Pericardium fibroblast (primary cell): ENCODE data around the gene KLHDC10. TPM values are rescaled to one million over a fixed set of nuclear protein-coding genes. Genes with fewer than 3 reads are reported as not detected.

Experiments used
- total RNA-seq: library from RNA; depleted of rRNA; stranded (reverse); fragments of >200 nt; gene quantifications from 2 replicates; pipeline ENCODE4 v1.2.3, GENCODE V29; 2015

Gene KLHDC10
- 13.8 and 15.8 TPM in 2 replicates for total RNA-seq

GRCh38 chr7:130069978-130070860, at the start of gene KLHDC10:
Gene KLHDC10 (plus strand): TSS chr7:130070534. CDS start chr7:130070644, 110 bp downstream.

Other genes with a start within 250 kb of the KLHDC10 start
- gene UBE2H, start 117.6 kb upstream of the KLHDC10 start, total RNA-seq = 51.0 and 79.3 TPM in 2 replicates
- 10.4 and 13.5 TPM in 2 replicates for gene ZC3HC1, start 19.2 kb upstream of the KLHDC10 start, total RNA-seq
- 7.5 and 11.2 TPM in 2 replicates for gene TMEM209, start 134.9 kb downstream of the KLHDC10 start, total RNA-seq
- not detected in 2 replicates for gene SSMEM1, start 137.3 kb downstream of the KLHDC10 start, total RNA-seq
- not detected in 2 replicates for gene CPA2, start 196.3 kb downstream of the KLHDC10 start, total RNA-seq
- gene CPA4, start 222.6 kb downstream of the KLHDC10 start, total RNA-seq = 18.0 and 49.9 TPM in 2 replicates